Lung microvascular endothelial cell (primary cell): ENCODE data around the gene CPAMD8. TPM values are rescaled to one million over a fixed set of nuclear protein-coding genes. Genes with fewer than 3 reads are reported as not detected.

Experiments
- DNase-seq, 2 donors: peaks; one replicate each; pipeline versions ENCODE4 v3.0.0 to v3.0.0-alpha.2; 2010; ENCODE audit warnings: low read depth in 2 of 2
- total RNA-seq: library from RNA; depleted of rRNA; stranded (reverse); fragments of >200 nt; gene quantifications from 2 replicates; pipeline ENCODE4 v1.2.1, GENCODE V29; 2014

The CPAMD8 gene
- total RNA-seq, 1 donor from 2014 or later = 5.2 TPM

- DNase-seq = peak in 1 of 2 donors; percentile 22
Observed at GRCh38 chr19:16920816-16921529, 105.6 kb downstream of the CPAMD8 start.

GRCh38 chr19:16919496-16919895 is 107.1 kb downstream of the CPAMD8 start:
- no peak for DNase-seq

- no peak for DNase-seq
Observed at GRCh38 chr19:16917401-16917800, 109.2 kb downstream of the CPAMD8 start.

DNA sequence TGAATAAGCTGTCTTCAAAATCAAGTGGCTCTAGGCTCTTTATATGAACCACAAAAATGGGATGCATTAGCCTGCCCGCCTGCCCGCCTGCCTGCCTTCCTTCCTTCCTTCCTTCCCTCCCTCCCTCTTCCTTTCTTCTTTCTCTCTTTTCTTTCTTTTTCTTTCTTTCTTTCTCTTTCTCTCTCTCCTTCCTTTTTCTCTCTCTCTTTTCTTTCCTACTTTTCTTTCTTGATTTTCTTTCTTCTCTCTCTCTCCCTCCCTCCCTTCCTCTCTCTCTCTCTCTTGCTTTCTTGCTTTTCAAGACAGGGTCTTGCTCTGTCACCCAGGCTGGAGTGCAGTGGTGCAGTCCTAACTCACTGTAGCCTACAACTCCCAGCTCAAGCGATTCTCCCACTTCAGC is 110.9 kb downstream of the CPAMD8 start:
- no peak for DNase-seq

- no peak for DNase-seq
Observed at GRCh38 chr19:16915135-16915534, 111.5 kb downstream of the CPAMD8 start.

GRCh38 chr19:16914421-16914820 is 112.2 kb downstream of the CPAMD8 start:
- no peak for DNase-seq

GRCh38 chr19:16912780-16913179 is 113.8 kb downstream of the CPAMD8 start:
- DNase-seq = no peak

DNA sequence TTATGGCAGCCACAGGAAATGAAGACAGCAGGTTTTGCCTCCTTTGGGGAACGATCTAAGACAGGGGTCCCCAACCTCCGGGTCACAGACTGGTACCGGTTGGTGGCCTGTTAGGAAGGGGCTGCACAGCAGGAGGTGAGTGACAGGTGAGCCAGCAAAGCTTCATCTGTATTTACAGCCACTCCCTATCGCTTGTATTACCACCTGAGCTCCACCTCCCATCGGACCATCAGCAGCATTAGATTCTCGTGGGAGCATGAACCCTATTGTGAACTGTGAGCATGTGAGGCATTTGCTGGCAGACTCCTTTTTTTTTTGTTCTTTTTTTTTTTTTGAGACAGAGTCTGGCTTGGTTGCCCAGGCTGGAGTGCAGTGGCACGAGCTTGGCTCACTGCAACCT is 115.6 kb downstream of the CPAMD8 start:
- no peak for DNase-seq

DNA sequence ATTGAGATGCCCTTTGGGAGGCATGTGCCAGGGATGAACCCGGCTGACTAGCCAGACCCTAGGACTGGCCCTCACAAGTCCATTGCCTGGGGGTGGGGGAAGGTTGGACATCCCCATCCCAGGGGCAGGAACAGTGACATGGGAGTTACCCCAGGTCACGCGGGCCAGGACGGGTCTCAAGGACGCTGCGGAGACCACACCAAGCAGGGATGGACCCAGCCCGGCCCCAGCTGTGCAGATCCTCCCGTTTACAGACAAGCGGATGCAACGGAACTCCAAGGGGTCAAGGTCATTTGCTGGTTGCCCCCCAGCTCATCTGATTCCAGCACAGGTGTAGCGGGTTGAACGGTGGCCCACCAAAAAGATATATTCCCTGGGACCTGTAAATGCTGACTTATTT is 117.9 kb downstream of the CPAMD8 start:
- DNase-seq = no peak

- no peak for DNase-seq
Observed at GRCh38 chr19:16904599-16904998, 122.0 kb downstream of the CPAMD8 start.

DNA sequence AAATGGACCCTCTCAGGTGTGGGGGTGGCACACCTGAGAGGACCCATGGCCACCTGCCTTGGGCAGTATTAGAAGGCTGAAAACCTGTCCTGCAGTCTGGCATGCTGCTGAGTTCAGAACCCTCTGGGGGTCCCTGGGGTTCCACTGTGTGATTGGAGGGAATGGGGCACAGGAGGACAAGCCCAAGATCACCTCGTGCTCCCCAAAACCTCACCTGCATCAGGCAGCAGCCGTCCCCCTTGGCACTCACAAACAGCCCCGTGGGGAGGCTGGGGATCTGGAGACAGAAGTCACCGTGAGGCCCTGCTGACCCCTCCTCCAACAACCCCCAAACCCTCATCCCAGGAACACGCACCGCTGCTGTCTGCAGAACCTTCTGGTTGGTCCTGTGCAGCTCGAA is 123.3 kb downstream of the CPAMD8 start:
- DNase-seq = no peak

- DNase-seq = no peak
Observed at GRCh38 chr19:16902545-16902944, 124.1 kb downstream of the CPAMD8 start.

- DNase-seq = no peak
Observed at GRCh38 chr19:16901491-16902175, 125.0 kb downstream of the CPAMD8 start.

DNA sequence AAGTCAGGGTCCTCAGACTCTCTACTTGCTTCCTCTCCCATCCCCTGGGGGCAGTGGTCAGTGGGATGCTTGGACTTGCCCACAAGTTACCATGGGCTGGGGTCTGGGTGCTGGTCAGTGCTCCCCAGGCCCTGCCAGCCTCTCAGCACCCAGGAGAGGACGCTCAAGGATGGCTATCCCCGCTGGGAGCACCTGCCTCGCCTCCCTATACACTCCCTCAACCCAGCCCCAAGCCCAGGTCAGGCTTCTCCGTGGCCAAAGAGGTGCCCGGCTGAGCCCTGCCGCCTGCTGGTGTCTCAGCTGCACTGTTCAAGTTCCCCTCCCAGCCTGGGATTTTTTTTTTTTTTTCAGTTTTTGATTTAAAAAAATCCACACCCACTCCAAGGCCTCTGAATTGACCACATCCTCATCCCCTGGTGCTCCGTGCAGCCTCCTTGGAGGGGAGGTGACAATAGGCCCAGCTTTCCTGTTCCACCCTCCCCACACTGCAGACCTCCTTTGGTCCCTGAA is 127.0 kb downstream of the CPAMD8 start:
- peak; percentile 63 to 76 for DNase-seq

- no peak for DNase-seq
Observed at GRCh38 chr19:16898361-16899015, 128.1 kb downstream of the CPAMD8 start.

GRCh38 chr19:16897856-16898161 is 128.8 kb downstream of the CPAMD8 start:
- DNase-seq = peak; percentile 31 to 56

DNA sequence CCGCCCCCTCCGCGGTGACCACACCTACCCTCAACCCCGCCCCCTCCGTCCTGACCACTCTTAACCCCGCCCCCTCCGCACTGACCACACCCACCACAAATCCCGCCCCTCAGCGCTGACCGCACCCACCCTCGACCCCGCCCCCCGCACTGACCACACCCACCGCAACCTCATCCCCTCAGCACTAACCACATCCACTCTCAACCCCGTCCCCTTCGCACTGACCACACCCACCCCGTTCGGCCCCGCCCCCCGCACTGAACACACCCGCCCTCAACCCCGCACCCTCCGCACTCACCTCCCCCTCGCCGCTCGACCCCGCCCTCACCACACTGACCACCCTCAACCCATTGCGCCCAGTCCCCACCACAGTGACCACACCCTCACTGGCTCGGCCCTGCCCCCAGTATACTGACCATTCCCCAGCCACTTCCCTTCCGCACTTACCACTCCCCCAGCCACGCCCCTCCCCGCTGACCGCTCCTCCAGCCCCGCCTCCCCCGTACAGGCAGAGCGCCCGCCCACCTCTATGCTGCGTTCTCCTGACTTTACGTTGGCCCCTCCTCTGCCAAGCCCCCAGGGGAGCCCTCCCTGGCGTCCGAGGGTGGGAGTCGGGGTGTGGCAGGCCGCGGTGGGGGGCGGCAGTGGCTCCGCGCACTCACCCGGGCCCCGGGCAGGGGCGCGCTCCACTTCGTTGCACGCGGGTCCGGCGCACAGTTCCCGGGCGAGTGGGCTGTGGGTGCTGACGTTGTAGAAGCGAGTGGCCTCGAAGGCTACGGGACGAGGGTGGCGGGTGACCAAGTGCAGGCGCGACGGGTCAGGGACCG is 129.4 kb downstream of the CPAMD8 start:
- DNase-seq = peak; percentile 97 to 99

DNA sequence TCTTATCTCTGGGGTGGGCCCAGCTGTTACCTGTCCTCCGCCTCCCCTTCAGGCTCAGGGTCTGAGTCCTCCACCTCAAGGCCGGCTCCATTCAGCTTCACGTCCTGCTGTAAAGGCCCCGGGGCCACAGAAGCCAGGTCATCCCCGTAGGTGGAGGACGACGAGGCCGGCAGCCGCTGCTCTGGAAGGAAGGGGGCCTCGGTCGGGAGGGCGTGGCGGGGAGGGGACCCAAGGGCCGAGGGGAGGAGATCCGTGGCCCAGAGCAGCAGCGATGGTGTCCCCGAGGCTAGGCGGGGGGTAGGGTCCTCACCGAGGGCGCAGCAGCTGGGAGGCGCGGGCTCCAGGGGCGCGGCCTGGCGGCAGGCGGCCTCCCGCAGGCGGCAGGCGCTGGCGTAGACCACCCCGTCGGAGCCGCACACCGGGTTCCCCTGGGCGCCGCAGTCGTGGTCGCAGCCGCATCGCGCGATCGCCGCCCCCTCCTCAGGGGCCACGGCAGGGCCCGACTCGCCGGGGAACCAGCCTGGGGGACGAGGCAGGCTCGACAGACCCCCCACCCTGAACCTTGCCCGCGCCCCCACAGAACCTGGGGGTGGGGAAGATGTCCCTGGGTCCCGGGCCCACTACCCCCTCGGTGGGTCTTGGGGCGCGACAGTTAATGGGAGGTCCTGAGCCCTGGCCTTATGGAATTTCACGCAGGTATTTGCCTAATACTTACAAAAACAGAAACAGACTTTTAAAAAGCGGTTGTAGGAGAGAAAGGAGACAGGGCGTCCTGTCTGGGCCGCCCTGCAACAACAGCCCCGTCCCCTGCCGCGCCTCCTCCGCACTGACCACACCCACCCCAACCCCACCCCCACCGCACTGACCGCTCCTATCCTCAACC is 130.2 kb downstream of the CPAMD8 start:
- peak in 1 of 2 donors; percentile 23 for DNase-seq

DNA sequence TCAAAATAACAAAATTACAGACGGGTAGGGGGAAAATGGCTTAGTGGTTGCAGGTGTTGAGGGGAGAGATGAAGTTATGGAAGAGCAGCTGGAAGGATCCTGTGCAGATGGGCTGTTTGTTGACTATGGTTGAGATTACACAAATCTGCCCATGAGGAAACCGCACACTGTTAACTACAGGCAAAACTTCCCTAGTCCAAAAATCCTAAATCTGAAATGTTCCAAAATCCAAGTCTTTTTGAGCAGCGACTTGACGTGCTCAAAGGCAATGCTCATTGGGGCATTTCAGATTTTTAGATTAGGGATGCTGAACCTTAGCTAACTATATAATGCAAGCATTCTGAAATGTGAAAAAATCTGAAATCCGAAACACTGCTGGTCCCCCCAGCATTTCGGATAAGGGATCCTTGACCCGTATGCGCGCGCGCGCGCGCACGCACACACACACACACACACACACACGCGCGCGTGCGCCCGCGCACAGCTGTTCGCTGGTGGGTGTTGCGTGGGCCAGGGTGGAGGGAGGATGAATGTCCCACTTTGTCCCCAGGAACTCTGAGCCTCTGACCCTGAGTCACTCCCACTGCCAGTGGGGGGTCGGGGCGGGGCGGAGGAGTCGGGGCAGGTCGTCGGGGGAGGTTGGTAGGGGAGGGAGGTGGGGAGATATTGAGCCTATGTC is 131.0 kb downstream of the CPAMD8 start:
- peak in 1 of 2 donors; percentile 47 for DNase-seq

GRCh38 chr19:16894080-16894479 is 132.5 kb downstream of the CPAMD8 start:
- no peak for DNase-seq
